Stomach (tissue), 9 donors: Measurements from ENCODE around the gene TRPM3. TPM values are rescaled to one million over a fixed set of nuclear protein-coding genes. Genes with fewer than 3 reads are reported as not detected.

ENCODE experiments used
- DNase-seq, 2 donors: peaks; one replicate each; pipeline versions ENCODE4 v3.0.0 to v3.0.0-alpha.2; 2013 to 2019
- H3K27ac ChIP-seq, 5 donors: fragments of 200-600 bp in 4 of 5; sonication (generic) in 4 of 5; one replicate each; pipeline ENCODE4 v1.5.1; 2013 to 2019; ENCODE audit warnings: mild to moderate bottlenecking in 1 of 5, moderate library complexity in 1 of 5
- H3K27me3 ChIP-seq, 3 donors: fragments of 200-600 bp; sonication (generic); one replicate each; pipeline ENCODE4 v1.5.1; 2017 to 2019; ENCODE audit warnings: mixed run types in 1 of 3
- H3K36me3 ChIP-seq, 4 donors: fragments of 200-600 bp; sonication (generic); 1 replicate in 3 of 4; 2 replicates in 1 of 4; pipeline ENCODE4 v1.5.1; 2016 to 2019
- H3K4me1 ChIP-seq, 4 donors: fragments of 200-600 bp; sonication (generic); one replicate each; pipeline ENCODE4 v1.5.1; 2016 to 2019
- H3K4me3 ChIP-seq, 4 donors: fragments of 200-600 bp; sonication (generic) in 3 of 4; one replicate each; pipeline ENCODE4 v1.5.1; 2016 to 2019; ENCODE audit warnings: mild to moderate bottlenecking in 1 of 4
- H3K9me3 ChIP-seq, 4 donors: fragments of 200-600 bp; sonication (generic); one replicate each; pipeline ENCODE4 v1.5.1; 2016 to 2019
- EP300 ChIP-seq: sonication (generic); formaldehyde crosslinking; IDR thresholded peaks from one replicate; pipeline ENCODE4 v1.6.1; 2017; ENCODE audit warnings: antibody characterized with exemption
- POLR2A ChIP-seq, 4 donors: fragments of 450-650 bp; IDR thresholded peaks; one replicate each; pipeline ENCODE4 v1.6.1; 2016; ENCODE audit warnings: antibody characterized with exemption in 4 of 4, control low read depth in 2 of 4, mild to moderate bottlenecking in 1 of 4, moderate library complexity in 1 of 4
- POLR2AphosphoS5 ChIP-seq, 3 donors: sonication (generic); formaldehyde crosslinking; IDR thresholded peaks; one replicate each; pipeline ENCODE4 v1.6.1; 2016; ENCODE audit warnings: antibody characterized with exemption in 3 of 3
- WGBS, 5 donors: extraction: QIAGEN DNeasy Blood & Tissue Kit in 3 of 5; methylation state at CpG; one replicate each; pipeline versions ENCODE4 v1.1.5 to v1.1.7; 2013 to 2018; 5-methylcytosine and 5-hydroxymethylcytosine counted together
- intact Hi-C: fragments of 100-400 bp; cut with DNase I; formaldehyde crosslinking; loops from one replicate; pipeline ENCODE4 v1.15.1; 2023; ENCODE audit warnings: low total_unique reads
- polyA plus RNA-seq, 3 donors: library from polyadenylated mRNA; stranded (reverse); fragments of 200-250 nt; gene quantifications; one replicate each; pipeline ENCODE4 v1.2.3, GENCODE V29; 2013
- total RNA-seq, 5 donors: library from RNA; depleted of rRNA; stranded (reverse); fragments of >200 nt; gene quantifications; one replicate each; pipeline versions ENCODE4 v1.1.0 to v1.2.3, GENCODE V29; 2014 to 2016
- TF ChIP-seq, protein P1 (sequence below), 7 experiments: fragments of 450-650 bp in 4 of 7; fragments of 200-600 bp in 3 of 7; sonication (generic) in 3 of 7; IDR thresholded peaks; one replicate each; pipeline ENCODE4 v1.5.1; 2016 to 2019; ENCODE audit warnings: antibody characterized with exemption in 7 of 7, control low read depth in 2 of 7, mild to moderate bottlenecking in 1 of 7
- donor health status: healthy with polysubstance abuse.
- donor health status: Bipolar disorder and iron deficiency.
- donor health status: healthy.

The TRPM3 gene
- total and polyA plus RNA-seq, 8 donors, result 0.03 to 6.2 (median 1.5) TPM

- Histone ChIP-seq H3K4me1 (no peaks in the 10 kb centered on the region), H3K27ac (no peak overlapping the region), H3K4me3 (no peak overlapping the region), H3K9me3 (no peaks in the 10 kb centered on the region), H3K27me3 (no peaks in the 10 kb centered on the region), H3K36me3 (no peaks in the 10 kb centered on the region)
- no peak for DNase-seq
- 80 to 88% (median 82%) methylated on average over 7 of the region's 7 CpGs for WGBS, 5 donors
- intact Hi-C loops, result no loop called here
- TF ChIP-seq EP300 (no peak), POLR2A (IDR thresholded peaks at IDR 0.05) (no peak), POLR2AphosphoS5 (IDR thresholded peaks at IDR 0.05) (no peak)
- TF ChIP-seq, protein P1, sequence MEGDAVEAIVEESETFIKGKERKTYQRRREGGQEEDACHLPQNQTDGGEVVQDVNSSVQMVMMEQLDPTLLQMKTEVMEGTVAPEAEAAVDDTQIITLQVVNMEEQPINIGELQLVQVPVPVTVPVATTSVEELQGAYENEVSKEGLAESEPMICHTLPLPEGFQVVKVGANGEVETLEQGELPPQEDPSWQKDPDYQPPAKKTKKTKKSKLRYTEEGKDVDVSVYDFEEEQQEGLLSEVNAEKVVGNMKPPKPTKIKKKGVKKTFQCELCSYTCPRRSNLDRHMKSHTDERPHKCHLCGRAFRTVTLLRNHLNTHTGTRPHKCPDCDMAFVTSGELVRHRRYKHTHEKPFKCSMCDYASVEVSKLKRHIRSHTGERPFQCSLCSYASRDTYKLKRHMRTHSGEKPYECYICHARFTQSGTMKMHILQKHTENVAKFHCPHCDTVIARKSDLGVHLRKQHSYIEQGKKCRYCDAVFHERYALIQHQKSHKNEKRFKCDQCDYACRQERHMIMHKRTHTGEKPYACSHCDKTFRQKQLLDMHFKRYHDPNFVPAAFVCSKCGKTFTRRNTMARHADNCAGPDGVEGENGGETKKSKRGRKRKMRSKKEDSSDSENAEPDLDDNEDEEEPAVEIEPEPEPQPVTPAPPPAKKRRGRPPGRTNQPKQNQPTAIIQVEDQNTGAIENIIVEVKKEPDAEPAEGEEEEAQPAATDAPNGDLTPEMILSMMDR (IDR thresholded peaks at IDR 0.05), result no peak
Observed at GRCh38 chr9:70883963-70884793, 237.2 kb downstream of the TRPM3 start.

DNA sequence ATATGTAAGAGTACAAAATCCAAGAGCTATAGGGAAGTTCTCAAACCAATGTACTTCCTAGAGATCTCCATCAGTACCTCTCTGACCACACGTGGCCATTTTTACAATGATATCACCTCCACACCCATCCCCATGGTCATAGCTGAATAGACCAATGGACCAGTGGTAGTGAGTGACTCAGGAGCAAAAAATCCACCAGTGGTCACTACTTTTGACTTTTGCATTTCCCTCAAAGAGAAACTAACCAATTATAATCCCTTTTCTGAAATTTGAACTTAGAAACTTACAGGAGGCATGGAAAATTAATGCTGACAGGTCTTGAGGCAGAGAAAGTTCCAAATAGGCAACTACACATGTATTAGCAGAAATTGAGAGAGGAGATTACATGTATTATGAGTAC lies 238.4 kb downstream of the TRPM3 start:
- intact Hi-C loops, result no loop called here
- Histone ChIP-seq H3K4me3 (no peak overlapping the region), H3K27ac (no peak overlapping the region), H3K36me3 (no peaks in the 10 kb centered on the region), H3K27me3 (no peaks in the 10 kb centered on the region), H3K9me3 (no peaks in the 10 kb centered on the region), H3K4me1 (no peaks in the 10 kb centered on the region)
- no peak for TF ChIP-seq EP300
- no peak for TF ChIP-seq POLR2A (IDR thresholded peaks at IDR 0.05)
- TF ChIP-seq, protein P1 (IDR thresholded peaks at IDR 0.05), result no peak
- no peak for TF ChIP-seq POLR2AphosphoS5 (IDR thresholded peaks at IDR 0.05)
- 64 to 80% (median 78%) methylated on average over 1 of the region's 1 CpG for WGBS, 5 donors
- no peak for DNase-seq

GRCh38 chr9:70881333-70881732 lies 240.1 kb downstream of the TRPM3 start:
- DNase-seq, result no peak
- WGBS, 5 donors, result 83 to 89% (median 84%) methylated on average over 6 of the region's 6 CpGs
- Histone ChIP-seq H3K4me1 (no peaks in the 10 kb centered on the region), H3K27me3 (no peaks in the 10 kb centered on the region), H3K27ac (no peak overlapping the region), H3K9me3 (no peaks in the 10 kb centered on the region), H3K4me3 (no peak overlapping the region), H3K36me3 (no peaks in the 10 kb centered on the region)
- no peak for TF ChIP-seq POLR2A (IDR thresholded peaks at IDR 0.05)
- TF ChIP-seq EP300, result no peak
- TF ChIP-seq POLR2AphosphoS5 (IDR thresholded peaks at IDR 0.05), result no peak
- TF ChIP-seq, protein P1 (IDR thresholded peaks at IDR 0.05), result no peak
- intact Hi-C loops, result no loop called here

GRCh38 chr9:70880535-70880934 lies 240.9 kb downstream of the TRPM3 start:
- intact Hi-C loops, result no loop called here
- H3K36me3 ChIP-seq, result no peaks in the 10 kb centered on the region
- no peak for TF ChIP-seq POLR2A (IDR thresholded peaks at IDR 0.05)
- no peak for TF ChIP-seq EP300
- TF ChIP-seq, protein P1 (IDR thresholded peaks at IDR 0.05), result no peak
- no peak for TF ChIP-seq POLR2AphosphoS5 (IDR thresholded peaks at IDR 0.05)

More at GRCh38 chr9:70880535-70880934, 240.9 kb downstream of the TRPM3 start:
- H3K4me3 ChIP-seq, result no peak overlapping the region
- H3K9me3 ChIP-seq, result no peaks in the 10 kb centered on the region
- no peak for DNase-seq
- no peaks in the 10 kb centered on the region for H3K27me3 ChIP-seq
- no peaks in the 10 kb centered on the region for H3K4me1 ChIP-seq
- no peak overlapping the region for H3K27ac ChIP-seq
